GM12891 (cell line): ENCODE measurements around the gene MSH3.

Experiments used
- POLR2A ChIP-seq: IDR thresholded peaks from 2 replicates; pipeline ENCODE4 v1.6.1; 2011; ENCODE audit warnings: low read depth, low read length, control low read depth
- SPI1 ChIP-seq: IDR thresholded peaks from 2 replicates; pipeline ENCODE4 v1.6.1; 2011; ENCODE audit warnings: low read depth, low read length, control low read depth

DNA sequence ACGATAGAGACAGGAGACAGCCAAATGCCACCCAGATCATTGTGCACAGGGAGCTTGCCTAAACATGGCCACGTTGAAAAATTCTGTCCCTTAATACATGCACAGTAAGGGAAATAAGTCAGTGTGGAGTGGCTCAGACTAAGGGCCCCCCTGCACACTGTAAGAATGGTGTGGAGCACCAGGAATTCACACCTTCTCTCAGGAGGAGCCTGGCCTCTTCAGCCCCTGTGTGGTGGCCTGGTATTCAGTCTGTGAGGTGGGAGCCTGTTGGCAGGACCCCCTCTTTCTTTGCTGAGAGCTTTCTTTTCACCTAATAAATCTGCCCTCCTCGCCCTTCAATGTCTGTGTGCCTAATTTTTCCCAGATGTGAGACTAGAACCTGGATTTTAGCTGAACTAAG, 239.6 kb downstream of the MSH3 start:
- TF ChIP-seq SPI1 (no peak), POLR2A (no peak)
